ENCODE measurements around the gene TMEM131L. TPM values are rescaled to one million over a fixed set of nuclear protein-coding genes. Genes with fewer than 3 reads are reported as not detected.
A peak's percentile ranks its signal among the peaks of the same experiment; 100 is the strongest.
"Not testable (repeated sequence)": the region's sequence is repeated elsewhere in the genome, so short reads cannot be mapped to it uniquely, and the experiment has no call there.

TMEM131L gene
- total RNA-seq, 2 experiments from 2014 or later = 51.8 to 57.2 TPM

- POLR2A ChIA-PET = no interaction called here
- Mint-ChIP-seq H3K9me3 (peaks cover 1% of the 10 kb centered on the region), H3K27me3 (no peaks in the 10 kb centered on the region), H3K4me1 (peaks cover 22% of the 10 kb centered on the region), H3K4me3 (no peak overlapping the region), H3K27ac (no peak overlapping the region), H3K36me3 (peaks cover 1% of the 10 kb centered on the region)
- ATAC-seq (ENCODE audit: low read depth) = no peak
- no peak for DNase-seq
Observed at GRCh38 chr4:153646261-153646660, 180.1 kb downstream of the TMEM131L start.

DNA sequence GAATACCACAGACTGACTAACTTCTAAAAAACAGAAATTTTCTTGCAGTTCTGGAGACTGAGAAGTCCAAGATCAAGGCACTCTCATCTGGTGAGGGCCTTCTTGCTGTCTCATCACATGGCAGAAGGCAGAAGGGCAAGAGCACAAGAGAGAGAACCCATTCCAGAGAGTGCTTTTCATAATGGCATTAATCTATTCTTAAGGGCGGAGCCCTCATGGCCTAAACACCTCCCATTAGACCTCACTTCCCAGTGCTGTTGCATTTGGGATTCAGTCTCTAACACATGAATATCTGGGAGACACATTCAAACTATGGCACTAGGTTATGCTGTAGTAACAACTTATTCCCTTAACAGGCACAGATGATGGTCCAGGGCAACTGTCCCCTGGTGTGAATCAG lies 180.8 kb downstream of the TMEM131L start:
- Mint-ChIP-seq H3K27me3 (no peaks in the 10 kb centered on the region), H3K9me3 (peaks cover 1% of the 10 kb centered on the region), H3K4me1 (peaks cover 24% of the 10 kb centered on the region), H3K4me3 (no peak overlapping the region), H3K36me3 (peaks cover 1% of the 10 kb centered on the region), H3K27ac (no peak overlapping the region)
- POLR2A ChIA-PET = no interaction called here
- no peak for ATAC-seq (ENCODE audit: low read depth)
- no peak for DNase-seq

DNA sequence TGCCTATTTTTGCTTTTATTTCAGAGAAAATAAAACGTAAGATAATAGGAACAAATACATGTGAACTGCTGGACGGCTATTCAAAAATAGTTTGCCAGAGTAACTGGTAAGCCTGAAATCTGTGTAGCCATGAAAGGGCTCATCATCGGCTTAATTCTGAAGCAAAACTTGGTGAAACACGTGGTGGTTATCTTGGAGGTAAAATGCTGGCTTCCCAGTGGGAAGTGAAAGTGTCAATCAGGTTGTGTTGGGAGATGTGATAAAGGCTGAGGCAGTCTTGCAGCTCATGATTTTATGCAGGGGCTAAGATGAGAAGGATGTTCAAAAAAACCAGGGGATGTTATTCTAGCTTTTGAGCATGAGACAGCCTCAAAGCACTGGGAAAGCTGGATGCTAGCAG lies 181.8 kb downstream of the TMEM131L start:
- peaks cover 1% of the 10 kb centered on the region for H3K36me3 Mint-ChIP-seq
- H3K9me3 Mint-ChIP-seq = peaks cover 1% of the 10 kb centered on the region
- H3K4me1 Mint-ChIP-seq = peaks cover 26% of the 10 kb centered on the region
- no peak overlapping the region for H3K27ac Mint-ChIP-seq
- ATAC-seq (ENCODE audit: low read depth) (no peak), DNase-seq (no peak)
- POLR2A ChIA-PET = no interaction called here
- no peaks in the 10 kb centered on the region for H3K27me3 Mint-ChIP-seq
- H3K4me3 Mint-ChIP-seq = no peak overlapping the region

DNA sequence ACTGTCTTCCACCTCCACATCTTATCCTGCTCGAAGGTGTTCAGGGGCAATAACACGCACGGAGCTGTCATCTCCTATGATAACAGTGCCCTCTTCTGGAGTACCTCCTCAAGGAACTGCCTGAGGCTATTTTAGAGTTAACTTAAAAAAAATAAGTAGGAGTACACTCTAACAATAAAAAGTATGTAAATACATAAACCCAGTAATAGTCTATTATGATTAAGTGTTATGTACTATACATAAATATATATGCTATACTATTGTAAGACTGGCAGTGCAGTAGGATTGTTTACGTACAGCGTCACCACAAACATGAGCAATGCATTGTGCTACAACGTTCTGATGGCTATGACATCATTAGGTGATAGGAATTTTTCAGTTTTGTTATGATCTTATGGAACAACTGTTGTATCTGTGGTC lies 183.4 kb downstream of the TMEM131L start:
- no peak overlapping the region for H3K27ac Mint-ChIP-seq
- DNase-seq (no peak), ATAC-seq (ENCODE audit: low read depth) (no peak)
- POLR2A ChIA-PET = no interaction called here
- H3K4me1 Mint-ChIP-seq = peaks cover 22% of the 10 kb centered on the region
- no peak overlapping the region for H3K4me3 Mint-ChIP-seq
- H3K9me3 Mint-ChIP-seq = peaks cover 1% of the 10 kb centered on the region
- no peaks in the 10 kb centered on the region for H3K27me3 Mint-ChIP-seq
- peaks cover 1% of the 10 kb centered on the region for H3K36me3 Mint-ChIP-seq

- Mint-ChIP-seq H3K4me1 (peaks cover 24% of the 10 kb centered on the region), H3K27ac (peak overlapping the region; percentile 86), H3K36me3 (no peaks in the 10 kb centered on the region), H3K27me3 (peaks cover 2% of the 10 kb centered on the region), H3K9me3 (peaks cover 2% of the 10 kb centered on the region), H3K4me3 (peak overlapping the region; percentile 53)
- POLR2A ChIA-PET = interaction anchor here (1.0 to 1.3 kb wide), 2 partner anchors 8 to 186 kb away, joined by 3 read pairs; no protein-coding TSS in a partner anchor
- no peak for DNase-seq
- ATAC-seq (ENCODE audit: low read depth) = peak; percentile 5
Observed at GRCh38 chr4:153651116-153651515, 185.0 kb downstream of the TMEM131L start.

DNA sequence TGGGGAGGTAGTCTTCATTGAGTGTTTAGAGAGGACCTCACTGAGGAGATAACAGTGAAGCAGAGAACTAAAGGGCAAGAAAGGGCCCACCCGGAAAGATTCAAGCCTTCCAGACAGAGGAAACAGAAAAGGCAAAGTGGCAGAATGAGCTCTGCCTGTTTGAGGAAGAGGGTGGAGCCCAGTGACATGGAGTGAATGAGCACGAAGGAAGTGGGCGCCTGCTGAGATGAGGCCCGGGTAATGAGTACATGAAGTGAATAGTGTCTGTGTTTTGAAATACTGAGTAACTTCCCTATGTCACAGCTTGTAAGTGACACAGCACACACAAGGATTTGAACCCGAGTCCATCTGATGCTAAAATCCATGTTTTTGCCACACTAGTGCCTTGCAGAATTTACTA lies 185.4 kb downstream of the TMEM131L start:
- peaks cover 24% of the 10 kb centered on the region for H3K4me1 Mint-ChIP-seq
- peak overlapping the region; percentile 86 for H3K27ac Mint-ChIP-seq
- ATAC-seq (ENCODE audit: low read depth) = peak; percentile 99
- peak overlapping the region; percentile 53 for H3K4me3 Mint-ChIP-seq
- H3K9me3 Mint-ChIP-seq = peaks cover 2% of the 10 kb centered on the region
- peak; percentile 38 for DNase-seq
- POLR2A ChIA-PET = interaction anchor here (1.0 to 1.3 kb wide), 2 partner anchors 8 to 186 kb away, joined by 3 read pairs; no protein-coding TSS in a partner anchor
- no peaks in the 10 kb centered on the region for H3K36me3 Mint-ChIP-seq
- peaks cover 2% of the 10 kb centered on the region for H3K27me3 Mint-ChIP-seq

DNA sequence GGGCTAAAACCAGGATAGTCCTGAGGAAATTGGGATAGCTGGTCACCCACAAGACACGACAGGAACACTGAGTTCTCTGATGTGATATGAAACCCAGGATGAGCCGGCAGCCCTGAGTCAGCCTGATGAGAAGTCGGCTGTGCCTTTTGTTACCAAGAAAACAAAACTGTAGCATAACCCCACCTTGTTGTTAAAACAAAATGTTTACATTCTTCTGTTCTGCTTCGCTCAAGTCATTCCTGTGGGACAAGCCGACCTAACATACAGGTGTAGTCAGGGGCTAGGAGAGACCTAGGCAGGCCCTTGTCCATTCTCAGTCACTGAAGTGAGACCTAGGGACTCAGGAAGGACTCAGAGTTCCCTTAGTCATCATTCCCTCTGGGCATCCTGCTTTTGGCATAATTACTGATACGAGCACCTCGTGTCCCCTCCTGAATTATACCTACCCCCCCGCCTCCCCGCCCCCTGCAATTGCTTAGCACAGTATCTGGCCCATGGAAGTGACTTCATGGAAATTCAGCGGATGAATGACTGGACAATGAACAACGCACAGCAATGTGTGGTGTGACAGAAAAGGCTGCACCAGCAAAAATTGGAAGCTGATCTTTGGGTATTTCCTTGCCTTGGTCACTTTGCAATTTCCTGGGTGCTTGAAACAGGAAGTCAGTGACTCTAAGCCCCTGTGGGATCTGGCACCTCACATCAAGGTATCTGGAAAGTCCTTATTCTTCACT lies 186.1 kb downstream of the TMEM131L start:
- no peak for DNase-seq
- Mint-ChIP-seq H3K4me3 (no peak overlapping the region), H3K4me1 (peaks cover 24% of the 10 kb centered on the region), H3K27me3 (peaks cover 2% of the 10 kb centered on the region), H3K9me3 (peaks cover 2% of the 10 kb centered on the region), H3K27ac (peak overlapping the region; percentile 86), H3K36me3 (no peaks in the 10 kb centered on the region)
- POLR2A ChIA-PET = interaction anchor here (1.0 to 1.3 kb wide), 2 partner anchors 9 to 187 kb away, joined by 3 read pairs; no protein-coding TSS in a partner anchor
- no peak for ATAC-seq (ENCODE audit: low read depth)

- DNase-seq (no peak), ATAC-seq (ENCODE audit: low read depth) (no peak)
- peaks cover 2% of the 10 kb centered on the region for H3K27me3 Mint-ChIP-seq
- no peaks in the 10 kb centered on the region for H3K36me3 Mint-ChIP-seq
- H3K4me1 Mint-ChIP-seq = peaks cover 18% of the 10 kb centered on the region
- peak overlapping the region; percentile 0 for H3K27ac Mint-ChIP-seq
- no peak overlapping the region for H3K4me3 Mint-ChIP-seq
- POLR2A ChIA-PET = no interaction called here
- H3K9me3 Mint-ChIP-seq = peaks cover 2% of the 10 kb centered on the region
Observed at GRCh38 chr4:153655002-153655541, 188.9 kb downstream of the TMEM131L start.

DNA sequence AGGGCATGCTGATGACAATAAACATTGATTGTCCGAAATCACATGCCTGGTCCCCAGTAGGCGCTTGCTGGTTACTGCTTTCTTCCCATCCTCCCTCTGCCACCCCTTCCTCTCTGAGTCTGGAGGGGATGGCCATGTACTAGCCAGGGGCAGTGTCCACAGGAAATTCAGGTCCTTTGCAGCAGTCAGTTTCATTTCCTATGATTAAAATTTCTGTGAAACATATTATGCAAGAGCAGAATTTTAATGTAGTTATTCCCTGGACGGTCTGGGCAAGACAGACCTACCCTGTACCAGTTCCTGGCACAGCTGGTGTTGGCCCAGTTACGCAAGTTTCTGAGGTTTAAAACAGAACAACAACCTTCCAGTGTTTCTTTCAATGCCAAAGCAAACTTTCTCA lies 189.8 kb downstream of the TMEM131L start:
- no peak overlapping the region for H3K27ac Mint-ChIP-seq
- H3K4me3 Mint-ChIP-seq = no peak overlapping the region
- DNase-seq (no peak), ATAC-seq (ENCODE audit: low read depth) (no peak)
- no peaks in the 10 kb centered on the region for H3K36me3 Mint-ChIP-seq
- peaks cover 2% of the 10 kb centered on the region for H3K27me3 Mint-ChIP-seq
- H3K9me3 Mint-ChIP-seq = peaks cover 2% of the 10 kb centered on the region
- POLR2A ChIA-PET = no interaction called here
- peaks cover 15% of the 10 kb centered on the region for H3K4me1 Mint-ChIP-seq

GRCh38 chr4:153661215-153661822 lies 195.2 kb downstream of the TMEM131L start:
- no peak for DNase-seq
- Mint-ChIP-seq H3K4me3 (no peak overlapping the region), H3K4me1 (peaks cover 5% of the 10 kb centered on the region), H3K9me3 (peaks cover 10% of the 10 kb centered on the region), H3K27ac (no peak overlapping the region), H3K36me3 (peaks cover 3% of the 10 kb centered on the region), H3K27me3 (no peaks in the 10 kb centered on the region)
- POLR2A ChIA-PET = no interaction called here
- no peak for ATAC-seq (ENCODE audit: low read depth)

DNA sequence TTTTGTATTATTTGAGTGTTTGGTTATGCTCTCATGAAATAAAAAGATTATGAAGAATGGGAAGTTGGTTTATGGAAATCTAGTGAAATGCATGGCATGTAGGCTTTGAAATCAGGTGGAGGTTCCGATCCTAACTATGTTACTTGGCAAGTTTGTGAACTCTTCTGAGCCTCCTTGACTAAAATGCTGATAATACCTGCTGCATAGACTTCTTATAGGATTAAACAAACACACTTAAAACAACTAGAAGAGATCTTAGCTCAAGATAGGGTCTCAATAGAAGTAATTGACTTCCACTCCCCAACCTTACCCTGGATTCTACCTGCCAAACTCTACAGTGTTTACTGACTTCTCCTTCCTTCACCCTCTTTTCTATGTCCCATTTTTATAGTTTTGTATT lies 195.7 kb downstream of the TMEM131L start:
- peaks cover 3% of the 10 kb centered on the region for H3K36me3 Mint-ChIP-seq
- no peak overlapping the region for H3K27ac Mint-ChIP-seq
- POLR2A ChIA-PET = no interaction called here
- H3K4me1 Mint-ChIP-seq = peaks cover 5% of the 10 kb centered on the region
- ATAC-seq (ENCODE audit: low read depth) (no peak), DNase-seq (no peak)
- H3K27me3 Mint-ChIP-seq = peaks cover 1% of the 10 kb centered on the region
- H3K9me3 Mint-ChIP-seq = peaks cover 10% of the 10 kb centered on the region
- no peak overlapping the region for H3K4me3 Mint-ChIP-seq

DNA sequence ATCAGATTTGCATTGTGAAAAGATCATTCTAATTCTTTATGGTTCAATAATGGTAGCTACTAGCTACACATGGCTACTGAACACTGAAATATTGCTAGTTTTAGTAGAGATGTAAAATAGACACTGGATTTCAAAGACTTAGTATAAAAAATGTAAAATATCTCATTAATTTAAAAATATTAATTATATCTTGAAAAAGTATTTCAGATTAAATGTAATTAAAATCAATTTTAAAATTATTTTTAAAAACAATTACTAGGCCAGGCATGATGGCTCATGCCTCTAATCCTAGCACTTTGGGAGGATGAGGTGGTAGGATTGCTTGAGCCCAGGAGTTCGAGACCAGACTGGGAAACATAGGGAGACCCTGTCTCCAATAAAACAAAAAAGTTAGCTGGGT lies 197.5 kb downstream of the TMEM131L start:
- Mint-ChIP-seq H3K4me3 (no peak overlapping the region), H3K27ac (no peak overlapping the region), H3K36me3 (peaks cover 3% of the 10 kb centered on the region), H3K9me3 (peaks cover 10% of the 10 kb centered on the region), H3K27me3 (peaks cover 15% of the 10 kb centered on the region), H3K4me1 (peaks cover 5% of the 10 kb centered on the region)
- POLR2A ChIA-PET = no interaction called here
- ATAC-seq (ENCODE audit: low read depth) (no peak), DNase-seq (no peak)

DNA sequence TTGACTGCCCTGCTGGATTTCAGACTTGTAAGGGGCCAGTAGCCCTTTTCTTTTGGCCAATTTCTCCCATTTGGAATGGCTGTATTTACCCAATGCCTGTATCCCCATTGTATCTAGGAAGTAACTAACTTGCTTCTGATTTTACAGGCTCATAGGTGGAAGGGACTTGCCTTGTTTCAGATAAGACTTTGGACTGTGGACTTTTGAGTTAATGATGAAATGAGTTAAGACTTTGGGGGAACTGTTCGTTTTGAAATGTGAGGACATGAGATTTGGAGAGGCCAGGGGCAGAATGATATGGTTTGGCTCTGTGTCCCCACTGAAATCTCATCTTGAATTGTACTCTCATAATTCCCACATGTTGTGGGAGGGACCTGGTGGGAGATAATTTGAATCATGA lies 200.3 kb downstream of the TMEM131L start:
- H3K4me3 Mint-ChIP-seq; DNase-seq; H3K36me3 Mint-ChIP-seq; H3K27ac Mint-ChIP-seq; H3K4me1 Mint-ChIP-seq; POLR2A ChIA-PET; ATAC-seq (ENCODE audit: low read depth): not testable (repeated sequence)
- H3K9me3 Mint-ChIP-seq = peaks cover 12% of the 10 kb centered on the region
- peaks cover 26% of the 10 kb centered on the region for H3K27me3 Mint-ChIP-seq

GRCh38 chr4:153668647-153669046 lies 202.5 kb downstream of the TMEM131L start:
- H3K27ac Mint-ChIP-seq = peak overlapping the region; percentile 10
- POLR2A ChIA-PET = no interaction called here
- H3K4me3 Mint-ChIP-seq = no peak overlapping the region
- H3K36me3 Mint-ChIP-seq = no peaks in the 10 kb centered on the region
- ATAC-seq (ENCODE audit: low read depth) = no peak
- H3K27me3 Mint-ChIP-seq = peaks cover 28% of the 10 kb centered on the region
- H3K9me3 Mint-ChIP-seq = peaks cover 3% of the 10 kb centered on the region
- DNase-seq = no peak
- no peaks in the 10 kb centered on the region for H3K4me1 Mint-ChIP-seq
